Activated naive CD4-positive, alpha-beta T cell treated with anti-CD3 and anti-CD28 coated beads, Interleukin-2, amount 10 ng/mL, durations not matched to agents 7 days and 5 days (primary cell): ENCODE data around the gene CDH4.
A peak's percentile ranks its signal among the peaks of the same experiment; 100 is the strongest.

Experiments used
- CTCF ChIA-PET: fragments of 350-600 bp; sonication (Branson Sonifier 250); formaldehyde crosslinking; loops from one replicate; lab custom pipeline; 2021; ENCODE audit warnings: antibody characterized with exemption; lab: Charles Lee
- DNase-seq: peaks from one replicate; pipeline ENCODE4 v3.0.0-alpha.2; 2020
- H3K27ac Mint-ChIP-seq: one replicate; pipeline ENCODE4 v1.8.0; 2021; ENCODE audit warnings: mild to moderate bottlenecking, moderate library complexity, mixed read lengths
- H3K27me3 Mint-ChIP-seq: one replicate; pipeline ENCODE4 v1.8.0; 2021; ENCODE audit warnings: mild to moderate bottlenecking, mixed read lengths
- H3K36me3 Mint-ChIP-seq: one replicate; pipeline ENCODE4 v1.8.0; 2021; ENCODE audit warnings: mixed read lengths
- H3K4me1 Mint-ChIP-seq: one replicate; pipeline ENCODE4 v1.8.0; 2021; ENCODE audit warnings: mixed read lengths
- H3K4me3 Mint-ChIP-seq: one replicate; pipeline ENCODE4 v1.8.0; 2021; ENCODE audit warnings: mild to moderate bottlenecking, moderate library complexity, mixed read lengths
- H3K9me3 Mint-ChIP-seq: one replicate; pipeline ENCODE4 v1.8.0; 2021; ENCODE audit warnings: mixed read lengths

Gene CDH4

DNA sequence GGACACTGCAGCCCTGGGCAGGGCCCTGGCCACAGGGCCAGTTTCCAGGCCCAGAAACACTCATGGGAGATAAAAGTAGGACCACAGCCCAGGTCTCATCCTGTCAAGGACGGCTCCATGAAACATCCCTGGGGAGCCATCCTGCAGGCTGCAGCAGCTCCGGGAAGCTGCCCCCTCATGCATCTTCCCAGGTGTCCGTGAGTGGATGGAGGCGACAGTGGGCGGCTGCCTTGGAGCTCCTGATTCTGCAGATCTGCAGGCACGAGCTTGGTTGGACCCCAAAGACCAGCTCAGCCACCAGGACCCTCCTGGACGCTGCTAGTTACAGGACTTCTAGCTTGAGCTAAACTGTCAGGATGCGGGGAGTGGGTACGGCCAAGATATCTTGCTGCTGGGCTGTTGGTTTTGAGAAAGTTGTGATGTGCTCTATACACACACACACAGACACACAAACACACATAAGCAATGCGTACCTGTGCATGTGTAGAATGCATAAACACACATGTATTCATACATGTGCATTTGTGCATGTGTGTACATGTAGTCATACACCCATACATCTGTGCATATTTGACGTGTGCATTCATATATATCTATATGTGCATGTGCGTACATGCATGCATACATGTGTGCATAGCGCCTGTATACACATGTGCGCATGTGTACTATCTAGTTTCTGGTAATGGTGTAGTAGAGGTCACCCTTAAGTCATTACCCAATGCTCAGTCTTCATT, 515.9 kb downstream of the CDH4 start:
- H3K4me1 Mint-ChIP-seq, result no peaks in the 10 kb centered on the region
- no peaks in the 10 kb centered on the region for H3K27me3 Mint-ChIP-seq
- no peaks in the 10 kb centered on the region for H3K36me3 Mint-ChIP-seq
- peak; percentile 5 for DNase-seq
- no peaks in the 10 kb centered on the region for H3K9me3 Mint-ChIP-seq
- CTCF ChIA-PET, result no interaction called here
- no peak overlapping the region for H3K27ac Mint-ChIP-seq
- H3K4me3 Mint-ChIP-seq, result no peak overlapping the region

DNA sequence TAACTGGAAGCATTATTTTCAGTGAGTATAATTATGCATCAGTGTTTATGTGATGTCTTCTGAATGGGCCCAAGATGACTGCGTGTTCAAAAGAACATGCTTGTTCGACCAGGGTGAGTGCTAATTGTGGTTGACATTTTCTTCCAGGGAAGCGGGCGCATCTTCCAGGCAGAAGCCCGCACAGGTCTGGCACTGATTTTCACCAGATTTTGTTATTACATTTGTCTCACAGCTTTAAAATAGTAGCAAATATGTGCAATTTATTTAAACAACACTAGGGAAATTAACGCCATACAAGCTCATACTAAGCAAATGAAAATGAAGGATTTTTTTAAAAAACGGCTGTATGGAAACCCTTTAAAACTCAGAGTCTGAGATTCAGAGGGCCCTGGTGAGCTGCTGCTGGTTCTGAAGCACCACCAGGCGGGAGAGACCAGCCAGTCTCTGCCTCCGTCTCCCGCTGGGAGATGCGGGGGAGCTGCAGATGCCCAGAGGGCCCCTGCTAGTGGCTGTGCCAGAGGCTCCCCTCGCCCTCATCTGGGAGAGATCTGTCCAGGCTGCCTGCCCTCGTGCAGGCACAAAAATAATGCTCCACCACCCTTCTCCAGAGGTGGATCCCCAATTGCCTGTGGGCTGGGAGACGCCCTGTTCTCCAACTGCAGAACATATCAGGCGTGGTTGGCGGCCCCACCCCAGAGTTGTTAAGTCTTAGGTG, 516.7 kb downstream of the CDH4 start:
- no peaks in the 10 kb centered on the region for H3K36me3 Mint-ChIP-seq
- H3K4me1 Mint-ChIP-seq, result no peaks in the 10 kb centered on the region
- DNase-seq, result peak; percentile 5
- no peak overlapping the region for H3K4me3 Mint-ChIP-seq
- no peak overlapping the region for H3K27ac Mint-ChIP-seq
- H3K9me3 Mint-ChIP-seq, result no peaks in the 10 kb centered on the region
- CTCF ChIA-PET, result no interaction called here
- no peaks in the 10 kb centered on the region for H3K27me3 Mint-ChIP-seq

DNA sequence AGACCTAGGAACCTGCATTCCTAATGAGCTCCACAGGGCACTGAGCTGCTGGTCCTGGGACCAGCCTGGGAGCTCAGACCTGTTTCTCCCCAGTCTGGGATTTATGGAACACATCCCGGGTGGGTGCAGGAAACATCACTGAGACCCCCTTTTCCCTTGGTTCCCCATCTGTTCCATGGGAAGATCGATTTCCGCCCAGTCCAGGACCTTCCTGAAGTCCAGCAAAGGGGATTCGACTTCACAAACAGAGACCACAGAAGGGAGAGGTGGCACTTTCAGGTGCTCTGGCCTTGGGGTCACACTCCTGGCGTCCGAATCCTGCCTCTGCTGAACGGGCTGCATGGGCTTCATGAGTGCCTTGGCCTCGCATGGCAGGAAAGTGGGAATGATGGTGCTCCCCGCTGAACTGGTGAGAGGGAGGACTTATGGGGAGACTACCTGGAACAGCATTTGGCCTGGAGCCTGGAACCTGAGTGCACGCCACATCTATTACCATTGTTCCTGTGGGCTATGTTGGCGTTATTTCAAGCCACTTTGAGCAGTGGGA, 517.3 kb downstream of the CDH4 start:
- DNase-seq, result peak; percentile 3
- CTCF ChIA-PET, result no interaction called here

GRCh38 chr20:61770113-61770585, 518.1 kb downstream of the CDH4 start:
- DNase-seq, result peak; percentile 13

More for the DNA sequence above, 517.3 kb downstream of the CDH4 start:
- no peaks in the 10 kb centered on the region for H3K27me3 Mint-ChIP-seq
- no peaks in the 10 kb centered on the region for H3K36me3 Mint-ChIP-seq
- H3K27ac Mint-ChIP-seq, result no peak overlapping the region
- no peak overlapping the region for H3K4me3 Mint-ChIP-seq
- H3K4me1 Mint-ChIP-seq, result no peaks in the 10 kb centered on the region
- no peaks in the 10 kb centered on the region for H3K9me3 Mint-ChIP-seq

DNA sequence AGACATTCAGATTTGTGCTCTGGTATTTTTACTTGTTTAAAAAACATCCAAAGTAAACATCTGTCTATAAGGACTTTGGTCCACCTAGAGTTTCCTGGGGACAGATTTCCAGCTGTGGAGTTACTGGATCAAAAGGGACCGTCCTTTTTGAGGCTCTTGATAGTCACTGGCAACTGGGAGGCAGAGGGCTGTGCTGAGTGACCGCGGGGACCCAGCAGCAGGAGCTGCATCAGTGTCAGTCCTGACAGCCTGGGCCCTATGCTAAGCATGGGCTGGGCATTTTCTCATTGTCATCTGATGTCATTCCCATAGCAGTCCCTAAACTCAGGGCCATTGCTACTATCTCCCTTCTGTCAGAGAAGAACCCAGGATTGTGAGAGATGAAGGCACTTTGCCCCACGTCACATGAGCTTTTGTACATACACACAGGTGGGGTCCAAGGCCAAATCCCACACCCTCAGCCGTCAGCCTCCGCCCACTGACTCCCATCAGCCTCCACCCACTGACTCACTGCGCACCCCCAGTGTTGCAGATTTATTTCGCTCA, 519.8 kb downstream of the CDH4 start:
- Mint-ChIP-seq H3K27ac (no peak overlapping the region), H3K4me1 (no peaks in the 10 kb centered on the region), H3K27me3 (no peaks in the 10 kb centered on the region), H3K4me3 (no peak overlapping the region), H3K9me3 (peaks cover 8% of the 10 kb centered on the region), H3K36me3 (no peaks in the 10 kb centered on the region)
- no peak for DNase-seq
- CTCF ChIA-PET, result no interaction called here

More at GRCh38 chr20:61770113-61770585, 518.1 kb downstream of the CDH4 start:
- Mint-ChIP-seq H3K4me3 (no peak overlapping the region), H3K4me1 (no peaks in the 10 kb centered on the region), H3K27ac (no peak overlapping the region), H3K27me3 (no peaks in the 10 kb centered on the region), H3K9me3 (peaks cover 4% of the 10 kb centered on the region), H3K36me3 (no peaks in the 10 kb centered on the region)
- CTCF ChIA-PET, result no interaction called here

GRCh38 chr20:61772828-61773631, 521.0 kb downstream of the CDH4 start:
- H3K4me3 Mint-ChIP-seq, result no peak overlapping the region
- H3K27ac Mint-ChIP-seq, result no peak overlapping the region
- H3K4me1 Mint-ChIP-seq, result no peaks in the 10 kb centered on the region
- no peaks in the 10 kb centered on the region for H3K36me3 Mint-ChIP-seq
- no peak for DNase-seq
- no peaks in the 10 kb centered on the region for H3K27me3 Mint-ChIP-seq
- peaks cover 15% of the 10 kb centered on the region for H3K9me3 Mint-ChIP-seq
- CTCF ChIA-PET, result no interaction called here

DNA sequence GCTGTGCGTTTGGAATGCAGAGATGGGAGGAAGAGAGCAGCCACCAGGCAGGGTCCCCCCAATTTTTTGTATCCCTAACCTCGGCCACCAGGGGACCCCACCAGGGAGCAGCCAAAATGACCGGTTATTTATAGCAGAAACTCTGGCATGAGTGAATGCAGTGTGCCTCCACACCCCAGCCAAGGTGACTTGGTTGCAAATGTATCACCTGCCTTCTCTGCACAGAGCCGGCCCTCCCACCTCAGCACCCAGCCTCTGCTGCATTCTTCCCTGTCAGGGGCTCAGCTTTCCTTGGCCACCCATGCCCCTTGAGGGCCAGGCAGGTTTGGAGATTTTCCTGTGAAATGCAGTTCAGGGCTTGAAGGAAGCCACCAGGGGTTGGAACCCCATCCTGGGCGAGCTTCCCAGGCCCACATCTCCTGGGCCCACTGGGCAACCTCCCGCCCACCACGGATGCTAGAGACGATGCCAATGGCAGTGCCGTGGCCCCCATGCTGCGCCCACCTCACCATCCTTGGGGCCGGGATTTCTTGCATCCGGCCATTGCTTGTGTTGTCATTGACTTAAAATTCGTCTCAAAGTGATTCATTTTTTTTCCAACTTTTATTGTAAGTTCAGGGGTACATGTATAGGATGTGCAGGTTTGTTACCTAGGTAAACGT, 522.0 kb downstream of the CDH4 start:
- Mint-ChIP-seq H3K9me3 (peaks cover 19% of the 10 kb centered on the region), H3K27me3 (no peaks in the 10 kb centered on the region), H3K36me3 (no peaks in the 10 kb centered on the region), H3K27ac (no peak overlapping the region), H3K4me3 (no peak overlapping the region), H3K4me1 (no peaks in the 10 kb centered on the region)
- DNase-seq, result no peak
- CTCF ChIA-PET, result no interaction called here

- peaks cover 19% of the 10 kb centered on the region for H3K9me3 Mint-ChIP-seq
- CTCF ChIA-PET, result no interaction called here
Observed at GRCh38 chr20:61775423-61775822, 523.4 kb downstream of the CDH4 start.

GRCh38 chr20:61776491-61777075, 524.5 kb downstream of the CDH4 start:
- Mint-ChIP-seq H3K4me1 (no peaks in the 10 kb centered on the region), H3K9me3 (peaks cover 30% of the 10 kb centered on the region), H3K4me3 (no peak overlapping the region), H3K27me3 (no peaks in the 10 kb centered on the region), H3K27ac (no peak overlapping the region), H3K36me3 (no peaks in the 10 kb centered on the region)
- DNase-seq, result no peak
- CTCF ChIA-PET, result no interaction called here

More at GRCh38 chr20:61775423-61775822, 523.4 kb downstream of the CDH4 start:
- DNase-seq, result no peak
- no peaks in the 10 kb centered on the region for H3K27me3 Mint-ChIP-seq
- no peaks in the 10 kb centered on the region for H3K4me1 Mint-ChIP-seq
- no peak overlapping the region for H3K27ac Mint-ChIP-seq
- H3K4me3 Mint-ChIP-seq, result no peak overlapping the region
- no peaks in the 10 kb centered on the region for H3K36me3 Mint-ChIP-seq

DNA sequence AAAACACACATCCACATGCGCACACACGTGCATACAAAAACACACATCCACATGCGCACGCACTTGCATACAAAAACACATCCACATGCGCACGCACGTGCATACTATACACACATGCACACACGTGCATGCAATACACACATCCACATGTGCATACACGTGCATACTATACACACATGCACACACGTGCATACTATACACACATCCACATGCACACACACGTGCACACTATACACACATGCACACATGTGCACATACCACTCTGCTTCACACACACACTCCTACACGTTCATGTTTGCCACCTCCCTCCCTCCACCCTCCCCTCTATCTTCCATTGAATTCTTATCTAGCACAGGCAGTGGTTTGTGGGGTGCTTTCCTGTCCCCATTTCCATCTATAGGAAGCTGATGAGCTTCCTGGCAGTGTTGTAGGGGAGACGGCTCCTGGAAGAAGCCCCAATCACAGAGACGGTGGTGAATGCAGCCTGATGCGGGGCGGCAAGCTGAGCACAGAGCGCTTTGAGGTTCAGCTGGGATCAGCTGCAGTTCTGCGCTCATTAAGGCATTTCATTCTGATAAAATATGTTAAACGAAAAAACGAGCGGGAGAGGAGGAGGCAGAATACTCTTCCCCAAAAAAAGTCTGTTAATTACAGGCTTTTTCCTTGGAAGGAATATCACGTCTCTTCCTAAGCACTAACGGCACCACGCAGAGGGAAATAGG, 525.9 kb downstream of the CDH4 start:
- no peak for DNase-seq
- CTCF ChIA-PET, result no interaction called here
- no peaks in the 10 kb centered on the region for H3K4me1 Mint-ChIP-seq
- H3K9me3 Mint-ChIP-seq, result peaks cover 32% of the 10 kb centered on the region
- H3K27me3 Mint-ChIP-seq, result no peaks in the 10 kb centered on the region
- H3K4me3 Mint-ChIP-seq, result no peak overlapping the region
- H3K36me3 Mint-ChIP-seq, result no peaks in the 10 kb centered on the region
- no peak overlapping the region for H3K27ac Mint-ChIP-seq

DNA sequence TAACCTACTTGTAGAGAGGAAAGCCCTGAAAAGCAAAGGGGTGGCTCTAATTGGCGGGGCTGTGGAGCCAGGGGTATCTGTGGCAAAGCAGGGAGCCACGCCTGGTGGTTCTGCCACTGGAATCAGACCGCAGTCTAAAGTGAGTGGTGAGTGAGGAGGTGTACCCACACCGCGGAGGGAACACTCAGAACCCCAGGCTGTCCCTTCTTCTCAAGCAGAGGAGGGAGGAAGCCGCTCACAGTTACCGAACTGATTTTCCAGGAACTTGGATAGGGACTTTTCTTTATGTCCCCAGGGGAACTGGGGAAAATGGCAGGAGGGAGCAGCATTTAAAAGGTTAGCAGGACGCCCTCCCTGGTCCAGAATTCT, 526.4 kb downstream of the CDH4 start:
- Mint-ChIP-seq H3K36me3 (no peaks in the 10 kb centered on the region), H3K27me3 (no peaks in the 10 kb centered on the region), H3K4me1 (no peaks in the 10 kb centered on the region), H3K27ac (no peak overlapping the region), H3K4me3 (no peak overlapping the region), H3K9me3 (peaks cover 34% of the 10 kb centered on the region)
- CTCF ChIA-PET, result no interaction called here
- no peak for DNase-seq

- H3K9me3 Mint-ChIP-seq, result peaks cover 34% of the 10 kb centered on the region
- CTCF ChIA-PET, result no interaction called here
- no peak overlapping the region for H3K4me3 Mint-ChIP-seq
- DNase-seq, result no peak
- no peak overlapping the region for H3K27ac Mint-ChIP-seq
- no peaks in the 10 kb centered on the region for H3K27me3 Mint-ChIP-seq
- no peaks in the 10 kb centered on the region for H3K4me1 Mint-ChIP-seq
- no peaks in the 10 kb centered on the region for H3K36me3 Mint-ChIP-seq
Observed at GRCh38 chr20:61779176-61779965, 527.3 kb downstream of the CDH4 start.
